Spinal cord (tissue), 10 donors: Measurements from ENCODE around the gene PLB1. TPM values are rescaled to one million over a fixed set of nuclear protein-coding genes. Genes with fewer than 3 reads are reported as not detected.
"Not testable (repeated sequence)": the region's sequence is repeated elsewhere in the genome, so short reads cannot be mapped to it uniquely, and the experiment has no call there.

Source experiments
- DNase-seq, 6 donors: peaks; one replicate each; pipeline versions ENCODE4 v3.0.0 to v3.0.0-alpha.2; 2013 to 2015; ENCODE audit warnings: low spot score in 6 of 6, low read depth in 4 of 6
- H3K27ac ChIP-seq: one replicate; pipeline ENCODE4 v1.5.1; 2013; ENCODE audit warnings: low read depth, low read length, control low read depth
- H3K27me3 ChIP-seq: one replicate; pipeline ENCODE4 v1.6.1; 2013; ENCODE audit warnings: low read length; ENCODE audit not compliant: control insufficient read depth, insufficient read depth
- H3K36me3 ChIP-seq: one replicate; pipeline ENCODE4 v1.6.1; 2013; ENCODE audit warnings: low read length; ENCODE audit not compliant: control insufficient read depth, insufficient read depth
- H3K4me1 ChIP-seq: one replicate; pipeline ENCODE4 v1.6.1; 2013; ENCODE audit warnings: low read length; ENCODE audit not compliant: control insufficient read depth, insufficient read depth
- H3K4me3 ChIP-seq: one replicate; pipeline ENCODE4 v1.5.1; 2013; ENCODE audit warnings: low read depth, low read length, control low read depth
- H3K9me3 ChIP-seq: one replicate; pipeline ENCODE4 v1.6.1; 2013; ENCODE audit warnings: low read length; ENCODE audit not compliant: control insufficient read depth, insufficient read depth
- WGBS: methylation state at CpG from one replicate; pipeline ENCODE4 v1.1.5; 2013; ENCODE audit warnings: missing lambda C conversion rate; ENCODE audit not compliant: insufficient coverage; 5-methylcytosine and 5-hydroxymethylcytosine counted together
- polyA plus RNA-seq, 2 donors: library from polyadenylated mRNA; unstranded; fragments of 120-200 nt; gene quantifications; one replicate each; pipeline ENCODE4 v1.2.1, GENCODE V29; 2013; ENCODE audit not compliant: insufficient read length in 2 of 2
- total RNA-seq, 2 donors: library from RNA; depleted of rRNA in 1 of 2; stranded (reverse); fragments of 120-200 nt in 1 of 2; fragments of >200 nt in 1 of 2; gene quantifications; one replicate each; pipeline versions ENCODE4 v1.2.3 to v1.2.4, GENCODE V29; 2013 to 2014
- donor health status: healthy.

Gene PLB1
- total and polyA plus RNA-seq, 4 donors, result 5.5 to 11.2 (median 10.6) TPM

- 77% methylated on average over 11 of the region's 12 CpGs for WGBS
- Histone ChIP-seq H3K9me3 (no peaks in the 10 kb centered on the region), H3K27ac (peak overlapping the region; percentile 30), H3K36me3 (no peaks in the 10 kb centered on the region), H3K4me3 (no peak overlapping the region), H3K27me3 (no peaks in the 10 kb centered on the region), H3K4me1 (peaks cover 27% of the 10 kb centered on the region)
- no peak for DNase-seq
These were observed 166.8 kb downstream of the PLB1 start for GRCh38 chr2:28662468-28663181.

GRCh38 chr2:28663359-28663758 is 167.5 kb downstream of the PLB1 start:
- H3K27ac ChIP-seq, result no peak overlapping the region
- no peaks in the 10 kb centered on the region for H3K27me3 ChIP-seq
- 100% methylated on average over 1 of the region's 1 CpG for WGBS
- H3K4me3 ChIP-seq, result no peak overlapping the region
- peaks cover 27% of the 10 kb centered on the region for H3K4me1 ChIP-seq
- no peaks in the 10 kb centered on the region for H3K9me3 ChIP-seq
- H3K36me3 ChIP-seq, result no peaks in the 10 kb centered on the region
- DNase-seq, result no peak

GRCh38 chr2:28664120-28664842 is 168.4 kb downstream of the PLB1 start:
- Histone ChIP-seq H3K4me1 (peaks cover 27% of the 10 kb centered on the region), H3K4me3 (no peak overlapping the region), H3K36me3 (no peaks in the 10 kb centered on the region), H3K27ac (peak overlapping the region; percentile 70), H3K9me3 (no peaks in the 10 kb centered on the region), H3K27me3 (no peaks in the 10 kb centered on the region)
- 55% methylated on average over 22 of the region's 22 CpGs for WGBS
- DNase-seq, result peak in 3 of 6 donors; percentile 37 to 75 (median 70)

GRCh38 chr2:28665041-28665704 is 169.3 kb downstream of the PLB1 start:
- H3K9me3 ChIP-seq, result no peaks in the 10 kb centered on the region
- H3K4me1 ChIP-seq, result peaks cover 27% of the 10 kb centered on the region
- H3K27me3 ChIP-seq, result no peaks in the 10 kb centered on the region
- H3K27ac ChIP-seq, result peak overlapping the region; percentile 70
- no peak overlapping the region for H3K4me3 ChIP-seq
- H3K36me3 ChIP-seq, result no peaks in the 10 kb centered on the region
- peak in 4 of 6 donors; percentile 39 to 89 (median 75) for DNase-seq
- 15% methylated on average over 5 of the region's 8 CpGs for WGBS

DNA sequence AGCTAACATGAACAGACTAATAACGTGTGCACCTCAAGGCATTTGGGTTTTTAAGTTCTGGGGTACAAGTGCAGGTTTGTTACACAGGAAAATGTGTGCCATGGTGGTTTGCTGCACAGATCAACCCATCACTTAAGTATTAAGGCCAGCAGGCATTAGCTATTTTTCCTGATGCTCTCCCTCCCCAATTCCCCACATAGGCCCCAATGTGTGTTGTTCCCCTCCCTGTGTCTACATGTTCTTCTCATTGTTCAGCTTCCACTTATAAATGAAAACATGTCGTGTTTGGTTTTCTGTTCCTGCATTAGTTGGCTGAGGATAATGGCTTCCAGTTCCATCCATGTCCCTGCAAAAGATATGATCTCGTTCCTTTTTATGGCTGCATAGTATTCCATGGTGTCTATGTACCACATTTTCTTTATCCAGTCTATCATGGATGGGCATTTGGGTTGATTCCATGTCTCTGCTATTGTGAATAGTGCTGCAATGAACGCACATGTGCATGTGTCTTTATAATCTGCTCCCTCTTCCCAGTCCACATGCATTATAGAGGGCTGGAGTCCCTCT is 170.0 kb downstream of the PLB1 start:
- Histone ChIP-seq H3K4me1 (peaks cover 27% of the 10 kb centered on the region), H3K27ac (peak overlapping the region; percentile 70)
- H3K4me3 ChIP-seq, H3K27me3 ChIP-seq, H3K36me3 ChIP-seq, H3K9me3 ChIP-seq, DNase-seq: not testable (repeated sequence)
- no CpG with 5 or more reads among the region's 4 CpGs for WGBS

DNA sequence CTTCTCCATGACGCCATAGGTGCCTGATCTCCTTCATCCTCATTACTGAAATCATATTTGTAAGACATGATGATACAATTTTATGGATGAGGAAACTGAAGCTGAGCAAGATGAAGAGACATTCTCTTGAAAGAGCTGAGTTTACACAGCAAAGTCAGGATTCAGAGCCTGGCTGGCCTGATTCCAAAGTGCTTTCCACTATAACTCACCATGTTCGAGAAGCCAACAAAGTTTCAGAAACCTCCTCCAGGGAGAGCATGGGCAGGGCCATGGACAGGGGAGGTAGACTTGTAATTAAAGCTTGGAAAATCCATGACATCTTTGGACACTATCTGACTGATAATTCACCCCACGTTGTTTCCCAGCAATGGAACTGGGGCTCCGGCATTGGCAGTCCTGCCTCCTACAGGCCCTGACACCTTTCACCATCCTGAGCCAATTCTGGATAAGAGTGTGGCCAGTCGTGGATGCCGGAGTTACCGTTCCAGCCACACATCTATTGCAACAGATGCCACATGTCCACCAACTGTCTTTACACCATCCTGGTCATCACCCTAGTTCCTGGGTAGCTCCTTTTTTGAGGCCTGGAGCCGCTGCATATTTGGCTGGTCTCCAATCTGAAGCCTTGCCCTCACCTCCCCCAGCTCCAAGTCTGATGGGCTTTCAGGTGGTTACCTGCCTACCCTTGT is 170.8 kb downstream of the PLB1 start:
- Histone ChIP-seq H3K36me3 (no peaks in the 10 kb centered on the region), H3K9me3 (no peaks in the 10 kb centered on the region), H3K4me3 (no peak overlapping the region), H3K27ac (no peak overlapping the region), H3K4me1 (peaks cover 25% of the 10 kb centered on the region), H3K27me3 (no peaks in the 10 kb centered on the region)
- WGBS, result 92% methylated on average over 6 of the region's 8 CpGs
- no peak for DNase-seq

DNA sequence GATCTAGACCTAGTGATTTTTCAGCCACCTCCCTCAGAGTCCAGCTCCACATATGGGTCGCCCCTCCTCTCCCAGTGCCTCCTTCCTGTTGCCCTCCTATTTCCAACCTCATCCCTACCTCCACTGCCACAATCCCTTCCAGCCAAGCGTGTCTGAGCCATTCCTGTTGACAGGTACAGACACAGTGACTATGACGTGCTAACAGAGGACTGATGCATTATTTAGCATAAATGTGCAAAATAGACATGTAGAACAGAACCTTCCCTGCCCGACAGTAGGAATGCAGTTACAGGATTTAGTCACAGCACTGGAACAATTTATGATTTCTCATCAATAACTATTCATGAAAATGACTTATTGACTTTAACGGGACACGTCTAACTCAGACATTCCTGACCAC is 171.4 kb downstream of the PLB1 start:
- DNase-seq, result no peak
- Histone ChIP-seq H3K4me3 (no peak overlapping the region), H3K36me3 (no peaks in the 10 kb centered on the region), H3K27me3 (no peaks in the 10 kb centered on the region), H3K4me1 (peaks cover 21% of the 10 kb centered on the region), H3K27ac (no peak overlapping the region), H3K9me3 (no peaks in the 10 kb centered on the region)
- WGBS, result 89% methylated on average over 1 of the region's 6 CpGs

GRCh38 chr2:28668106-28668814 is 172.4 kb downstream of the PLB1 start:
- 91% methylated on average over 3 of the region's 5 CpGs for WGBS
- Histone ChIP-seq H3K27me3 (no peaks in the 10 kb centered on the region), H3K27ac (no peak overlapping the region), H3K36me3 (no peaks in the 10 kb centered on the region), H3K4me3 (no peak overlapping the region), H3K9me3 (no peaks in the 10 kb centered on the region), H3K4me1 (peaks cover 18% of the 10 kb centered on the region)
- no peak for DNase-seq

DNA sequence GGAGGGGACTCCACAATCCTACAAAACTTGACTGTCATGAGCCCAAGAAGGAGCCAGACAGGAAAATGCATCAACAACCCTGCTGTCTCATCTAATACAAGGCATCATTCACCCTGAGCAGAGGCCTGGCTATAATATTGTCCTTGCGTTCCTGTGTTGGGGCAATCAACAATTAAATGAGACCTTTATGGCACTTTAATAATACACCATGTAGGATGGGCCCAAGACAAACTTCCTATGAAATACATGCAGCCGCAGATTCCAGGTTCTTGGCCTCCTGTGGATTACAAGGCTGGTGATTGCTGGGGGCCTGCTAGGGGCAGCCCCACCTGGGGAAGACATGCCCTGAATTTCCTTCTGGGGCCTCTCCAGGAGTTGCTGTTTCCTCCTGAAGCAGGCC is 173.0 kb downstream of the PLB1 start:
- H3K4me3 ChIP-seq, result no peak overlapping the region

More for the DNA sequence above, 173.0 kb downstream of the PLB1 start:
- no peak for DNase-seq
- H3K27me3 ChIP-seq, result no peaks in the 10 kb centered on the region
- H3K36me3 ChIP-seq, result no peaks in the 10 kb centered on the region
- peaks cover 17% of the 10 kb centered on the region for H3K4me1 ChIP-seq
- H3K9me3 ChIP-seq, result no peaks in the 10 kb centered on the region
- no peak overlapping the region for H3K27ac ChIP-seq
- WGBS, result 100% methylated on average over 1 of the region's 2 CpGs
